GM19395 (cell line): ENCODE results near the gene KIAA0408.
"Not testable (repeated sequence)": the region's sequence is repeated elsewhere in the genome, so short reads cannot be mapped to it uniquely, and the experiment has no call there.

ENCODE experiments used
- ATAC-seq: cut with Tn5 transposase; IDR thresholded peaks from one replicate; pipeline ENCODE4 v1.9.1; 2021; ENCODE audit warnings: mild to moderate bottlenecking, moderate library complexity; ENCODE audit not compliant: unreplicated experiment

Gene KIAA0408

GRCh38 chr6:127420556-127420955 lies 38.6 kb downstream of the KIAA0408 start:
- ATAC-seq, result peak; percentile 100

GRCh38 chr6:127415096-127415495 lies 44.1 kb downstream of the KIAA0408 start:
- no peak for ATAC-seq

DNA sequence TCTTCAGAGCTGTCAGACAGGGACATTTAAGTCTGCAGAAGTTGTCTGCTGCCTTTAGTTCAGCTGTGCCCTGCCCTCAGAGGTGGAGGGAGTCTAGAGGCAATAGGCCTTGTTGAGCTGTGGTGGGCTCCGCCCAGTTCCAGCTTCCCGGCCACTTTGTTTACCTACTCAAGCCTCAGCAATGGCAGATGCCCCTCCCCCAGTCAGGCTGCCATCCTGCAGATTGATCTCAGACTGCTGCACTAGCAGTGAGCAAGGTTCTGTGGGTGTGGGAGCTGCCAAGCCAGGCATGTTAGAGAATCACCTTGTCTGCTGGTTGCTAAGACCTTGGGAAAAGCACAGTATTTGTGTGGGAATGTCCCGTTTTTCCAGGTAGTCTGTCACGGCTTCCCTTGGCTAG lies 46.1 kb downstream of the KIAA0408 start:
- not testable (repeated sequence) for ATAC-seq

GRCh38 chr6:127412016-127412415 lies 47.2 kb downstream of the KIAA0408 start:
- ATAC-seq, result not testable (repeated sequence)
